ENCODE results near the gene LMX1B.
A peak's percentile ranks its signal among the peaks of the same experiment; 100 is the strongest.

Gene LMX1B

DNA sequence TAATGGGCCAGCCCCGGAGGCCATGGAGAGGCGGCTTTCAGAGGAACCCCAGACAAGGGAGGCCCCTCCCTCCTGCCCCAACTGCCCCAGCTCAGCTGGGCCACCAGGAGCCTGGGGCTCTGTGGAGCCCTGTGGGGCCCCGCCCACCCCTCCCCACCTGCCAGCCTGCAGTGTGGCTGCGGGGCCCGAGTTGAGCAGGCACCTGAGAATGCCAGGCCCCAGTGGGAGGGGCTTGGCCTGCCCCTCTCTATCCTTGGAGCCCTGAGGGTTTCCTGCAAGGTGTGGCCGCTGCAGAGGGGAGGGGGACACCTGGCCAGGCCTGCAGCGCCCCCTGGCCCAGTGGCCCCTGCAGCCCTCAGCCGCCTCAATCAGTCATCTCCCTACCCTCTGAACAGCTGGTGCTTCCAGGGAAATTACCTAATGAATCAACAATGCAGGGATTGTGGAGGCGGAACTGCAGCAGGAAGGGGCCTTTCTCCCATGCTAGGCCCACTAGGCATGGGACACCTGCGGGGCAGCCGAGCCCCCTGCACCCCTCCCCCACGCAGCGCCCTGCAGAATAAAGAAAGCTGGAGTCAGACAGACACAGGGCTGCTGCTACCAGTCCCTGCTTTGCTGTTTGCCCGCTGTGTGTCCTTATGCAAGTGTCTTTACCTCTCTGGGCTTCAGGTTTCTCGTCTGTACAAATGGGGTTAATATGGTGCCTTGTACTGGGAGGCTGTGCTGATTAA, 48.0 kb downstream of the LMX1B start:
- peak; percentile 77 for DNase-seq

DNA sequence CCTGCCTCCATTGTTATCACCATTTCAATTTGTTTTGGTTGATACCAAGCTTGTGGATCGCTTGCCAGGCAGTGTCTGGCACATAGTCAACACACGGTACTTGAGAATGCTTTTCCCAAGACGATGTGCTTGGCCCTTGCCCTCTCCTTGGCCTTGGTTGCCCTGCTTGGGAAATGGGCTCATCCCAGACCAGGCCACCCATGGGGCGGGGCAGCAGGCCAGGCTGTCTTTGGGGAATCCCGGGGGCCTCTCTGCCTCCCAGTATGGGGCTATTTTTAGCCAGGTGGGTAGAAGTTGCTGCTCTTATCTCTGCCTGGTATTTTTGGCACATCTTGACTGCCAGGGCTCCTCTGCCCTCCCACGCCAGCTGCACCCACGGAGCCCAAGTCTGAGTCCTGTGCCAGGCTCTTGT, 49.9 kb downstream of the LMX1B start:
- DNase-seq: peak; percentile 68

DNA sequence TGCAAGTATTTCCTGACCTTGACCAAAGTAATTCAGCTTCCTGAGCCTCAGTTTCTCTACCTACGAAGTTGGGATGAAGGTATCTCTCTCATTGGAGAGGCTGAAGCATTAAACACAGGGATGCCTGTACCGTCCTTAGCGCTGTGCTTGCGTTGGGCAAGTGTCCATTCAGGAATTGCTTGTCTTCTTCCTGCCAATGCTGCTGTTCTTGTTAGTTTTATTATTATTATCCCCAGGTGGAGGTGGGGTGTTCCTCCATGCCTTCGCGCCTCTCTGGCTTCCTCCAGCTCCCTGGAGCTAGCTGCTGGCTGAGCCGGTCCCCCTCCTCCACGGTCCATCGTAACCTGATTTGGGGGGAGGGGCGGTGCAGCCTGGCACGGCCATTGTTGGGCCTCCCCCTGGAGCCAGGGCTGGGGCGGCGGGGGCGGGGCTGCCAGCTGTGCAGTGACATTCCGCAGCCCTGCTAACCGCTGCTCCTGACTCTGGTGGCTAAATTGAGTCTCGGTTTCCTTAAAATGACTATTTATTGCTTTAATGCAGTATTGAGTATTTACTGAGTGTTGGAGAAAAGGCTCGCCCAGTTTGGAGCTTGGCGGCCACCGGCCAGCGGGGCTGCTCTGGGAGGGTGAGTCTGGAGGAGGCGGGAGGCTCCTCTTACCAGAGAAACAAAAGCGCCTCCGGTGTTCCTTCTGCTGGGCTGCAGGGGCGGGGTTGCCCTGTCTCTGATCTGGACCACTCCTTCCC, 51.3 kb downstream of the LMX1B start:
- DNase-seq: no peak

DNA sequence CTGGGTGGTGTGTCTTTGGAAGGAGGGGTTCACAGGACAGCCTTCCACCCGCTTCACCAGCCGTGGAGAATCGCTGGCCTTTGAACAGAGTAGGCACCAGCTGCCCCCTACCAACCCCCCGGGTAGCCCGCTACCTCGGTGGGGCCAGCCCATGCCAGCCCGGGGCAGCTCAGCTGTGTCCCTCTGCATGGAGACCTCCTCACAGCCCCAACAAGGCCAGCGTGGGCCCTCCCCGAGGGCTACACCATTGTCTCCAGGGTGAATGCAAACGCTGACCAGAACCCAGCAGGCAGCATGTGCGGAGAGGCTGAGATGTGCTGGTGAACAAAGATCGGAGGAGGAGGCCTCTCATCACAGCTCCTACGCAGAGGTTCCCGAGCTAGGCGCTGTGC, 51.9 kb downstream of the LMX1B start:
- DNase-seq: no peak

DNA sequence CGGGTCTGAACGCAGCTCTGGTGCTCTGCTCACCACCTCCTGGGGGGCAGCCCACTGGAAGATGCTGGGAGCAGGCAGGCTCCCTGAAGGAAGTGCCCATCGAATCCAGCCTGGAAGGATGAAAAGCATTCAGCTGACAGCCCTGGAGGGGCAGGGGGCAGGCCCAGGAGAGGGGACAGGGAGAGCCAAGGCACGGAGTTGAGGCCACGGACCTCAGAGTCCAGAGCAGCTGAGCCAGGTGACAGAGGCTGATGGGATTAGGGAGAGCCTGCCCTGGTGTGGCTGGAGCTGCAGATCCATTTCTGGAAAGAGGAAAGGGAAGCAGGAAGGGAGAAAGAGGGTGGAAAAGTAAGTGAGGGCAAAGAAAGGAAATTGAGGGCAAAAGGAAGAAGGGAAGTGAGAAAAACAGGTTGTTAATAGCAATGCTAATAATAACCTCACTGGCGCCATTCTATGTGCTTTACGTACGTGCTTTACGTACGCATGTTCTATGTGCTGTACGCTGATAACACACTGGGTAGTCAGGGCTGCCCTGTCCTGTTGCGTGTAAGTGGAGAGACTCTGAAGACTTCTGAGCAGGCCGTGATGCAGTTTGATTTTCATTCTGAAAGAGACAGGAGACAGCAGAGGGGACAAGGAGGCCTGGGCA, 52.6 kb downstream of the LMX1B start:
- DNase-seq: no peak

DNA sequence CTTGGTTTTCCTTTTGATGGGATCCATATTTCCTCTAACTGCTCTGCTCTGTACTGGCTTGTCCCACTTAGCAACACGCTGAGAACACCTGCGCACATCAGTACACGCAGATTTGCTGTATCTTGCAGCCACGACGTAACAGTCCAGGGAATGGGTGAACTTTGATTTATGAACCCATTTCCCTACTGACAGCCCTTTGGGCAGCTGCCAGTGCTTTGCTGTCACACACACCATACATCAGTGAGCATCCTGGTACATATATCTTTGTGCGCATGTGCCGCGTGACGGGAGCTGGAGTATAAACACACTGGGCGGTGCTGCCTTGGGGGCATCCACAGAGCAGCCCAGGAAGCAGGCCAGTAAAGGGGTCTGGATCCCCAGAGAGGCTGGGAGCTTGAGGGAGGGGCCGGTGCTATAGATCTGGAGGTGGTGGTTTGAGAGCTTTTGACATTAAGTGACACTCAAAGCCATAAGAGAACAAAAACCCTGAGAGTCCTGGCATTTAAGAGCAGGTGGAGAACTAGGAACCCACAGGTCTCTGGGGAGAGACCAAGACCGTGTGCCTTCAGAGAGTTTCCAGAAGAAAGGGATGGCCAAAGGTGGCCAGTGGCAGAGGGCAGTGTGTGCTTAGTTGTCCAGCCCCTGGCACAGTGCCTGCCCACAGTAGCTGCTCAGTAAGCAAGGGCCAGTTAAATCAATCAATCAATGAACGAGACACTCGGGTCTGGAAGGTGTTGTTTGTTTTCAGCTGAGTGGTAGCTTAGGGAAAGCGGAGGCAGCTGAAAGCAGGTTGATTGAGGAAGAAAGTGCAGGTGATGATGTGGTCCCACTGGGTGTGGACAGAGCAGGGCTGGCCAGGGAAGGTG, 53.7 kb downstream of the LMX1B start:
- DNase-seq: no peak

DNA sequence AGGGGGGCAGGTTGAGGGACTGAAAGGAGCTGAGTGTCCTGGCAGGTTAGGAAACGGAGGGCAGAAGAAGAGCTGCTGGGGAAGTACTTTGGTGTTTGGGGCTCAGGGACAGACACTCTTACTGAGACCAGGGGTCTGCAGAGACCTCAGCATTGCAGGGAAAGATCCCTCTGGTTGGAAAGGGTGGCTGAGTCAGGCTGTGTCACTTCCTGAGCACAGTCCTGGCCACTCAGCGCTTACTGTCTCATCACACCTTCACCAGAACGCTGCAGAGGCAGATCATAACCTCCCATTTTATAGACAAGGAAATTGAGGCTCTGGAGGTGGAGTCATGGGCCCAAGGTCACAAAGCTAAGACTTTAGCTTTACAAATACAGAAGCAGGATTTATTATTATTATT, 54.3 kb downstream of the LMX1B start:
- DNase-seq: no peak

DNA sequence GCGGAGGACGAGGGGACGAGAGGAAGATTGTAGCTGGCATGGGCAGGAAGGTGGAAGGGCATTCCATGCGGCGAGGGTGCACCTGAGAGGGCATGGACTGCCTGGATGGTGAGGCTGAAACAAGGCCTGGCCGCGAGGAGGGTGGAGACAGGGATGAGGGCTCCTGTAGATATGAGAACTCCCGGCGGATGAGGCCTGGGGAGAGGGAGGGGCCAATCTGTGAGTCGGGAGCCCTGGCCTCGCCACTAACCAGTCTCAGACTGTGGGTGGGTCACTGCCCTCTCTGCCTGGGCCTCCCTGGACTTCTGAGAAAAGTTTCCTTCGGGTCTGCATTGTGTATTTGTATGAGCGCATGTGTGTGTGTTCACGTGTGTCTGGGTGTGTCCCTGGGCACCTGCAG, 55.4 kb downstream of the LMX1B start:
- DNase-seq: no peak

DNA sequence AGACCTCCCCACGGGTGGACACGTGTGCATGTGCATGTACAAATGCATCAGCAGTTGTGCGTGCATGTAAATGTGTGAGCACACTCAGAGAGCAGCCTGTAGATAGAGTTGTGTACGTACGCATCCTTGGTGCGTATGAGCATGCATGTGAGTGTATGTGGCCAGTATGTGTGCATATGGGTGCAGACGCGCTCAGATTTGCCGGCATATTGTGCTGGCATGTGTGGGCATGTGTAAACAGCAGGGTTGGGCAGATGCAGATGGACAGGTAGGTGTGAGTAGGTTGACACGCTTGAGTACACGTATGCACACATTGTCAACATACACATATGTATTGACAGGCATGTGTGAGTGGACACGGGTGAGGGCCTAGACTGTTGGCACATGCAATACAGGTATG, 56.5 kb downstream of the LMX1B start:
- no peak for DNase-seq

DNA sequence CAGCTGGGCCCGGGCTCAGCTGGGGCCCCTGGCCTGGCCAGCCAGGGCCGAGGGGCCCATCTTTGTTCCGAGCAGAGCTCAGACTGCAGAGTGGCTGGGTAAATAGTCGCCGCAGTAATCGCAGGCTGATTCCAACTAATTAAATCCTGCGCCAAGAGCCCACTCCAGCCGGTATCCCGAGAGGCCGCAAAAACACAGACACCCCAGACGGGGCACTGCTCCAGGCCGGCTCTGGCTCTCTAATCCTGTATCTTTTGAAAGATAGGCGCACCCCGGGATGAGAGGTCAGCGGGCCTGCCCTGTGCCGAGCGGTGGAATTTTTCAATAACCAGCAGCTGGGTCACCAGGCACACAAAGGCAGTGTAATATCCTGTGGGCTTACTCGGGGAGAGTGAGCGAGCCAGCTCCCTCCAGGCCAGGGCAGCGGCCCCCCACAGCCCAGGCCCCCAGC, 57.7 kb downstream of the LMX1B start:
- DNase-seq: no peak

DNA sequence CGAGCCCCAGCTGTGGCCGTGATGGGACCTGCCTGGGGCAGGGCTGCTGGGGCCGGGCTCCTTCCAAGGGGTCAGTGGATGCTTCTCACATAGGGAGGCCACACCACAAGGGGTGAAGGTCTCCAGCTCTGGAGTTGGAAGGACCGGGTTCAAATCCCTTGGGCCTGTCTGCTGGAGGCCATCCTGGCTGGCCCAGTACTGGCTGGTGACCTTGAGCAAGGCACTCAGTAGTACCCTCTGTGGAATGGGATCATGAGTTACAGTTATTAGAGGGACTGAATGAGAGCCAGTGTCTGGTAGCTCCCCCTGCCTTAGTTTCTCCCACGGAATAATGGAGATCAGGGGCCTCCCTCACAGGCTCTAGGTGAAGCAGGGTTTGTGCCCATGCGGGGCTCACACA, 58.3 kb downstream of the LMX1B start:
- no peak for DNase-seq

DNA sequence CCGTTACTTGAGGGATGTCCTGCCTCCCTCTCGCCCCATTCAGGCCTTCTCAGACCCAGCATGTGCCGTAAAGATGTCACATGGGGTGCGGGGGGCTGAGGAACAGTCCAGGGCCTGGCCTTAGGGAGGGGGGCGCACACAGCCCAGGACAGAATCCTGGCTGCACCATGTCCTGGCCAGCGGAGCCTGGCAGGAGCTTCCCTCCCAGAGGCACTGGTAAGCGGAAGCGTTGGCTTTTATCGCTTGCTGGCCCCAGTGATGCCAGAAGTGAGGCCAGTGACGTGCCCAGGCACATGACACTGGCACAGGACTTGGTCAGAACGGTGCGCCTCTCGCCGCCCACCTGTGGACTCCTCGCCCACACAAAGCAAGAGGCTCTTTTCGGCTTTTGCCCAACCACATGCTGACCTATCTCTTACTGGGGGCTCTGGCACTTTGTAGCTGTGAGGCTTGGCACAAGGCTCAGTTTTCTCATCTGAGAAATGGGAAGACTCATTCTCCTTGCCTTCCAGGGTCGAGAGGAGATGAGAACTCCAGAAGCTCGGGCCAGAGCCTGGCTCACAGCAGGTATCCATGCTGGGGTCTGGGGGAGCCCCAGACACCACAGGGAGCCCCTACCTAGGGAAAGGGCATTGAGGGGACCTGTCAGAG, 59.0 kb downstream of the LMX1B start:
- no peak for DNase-seq

DNA sequence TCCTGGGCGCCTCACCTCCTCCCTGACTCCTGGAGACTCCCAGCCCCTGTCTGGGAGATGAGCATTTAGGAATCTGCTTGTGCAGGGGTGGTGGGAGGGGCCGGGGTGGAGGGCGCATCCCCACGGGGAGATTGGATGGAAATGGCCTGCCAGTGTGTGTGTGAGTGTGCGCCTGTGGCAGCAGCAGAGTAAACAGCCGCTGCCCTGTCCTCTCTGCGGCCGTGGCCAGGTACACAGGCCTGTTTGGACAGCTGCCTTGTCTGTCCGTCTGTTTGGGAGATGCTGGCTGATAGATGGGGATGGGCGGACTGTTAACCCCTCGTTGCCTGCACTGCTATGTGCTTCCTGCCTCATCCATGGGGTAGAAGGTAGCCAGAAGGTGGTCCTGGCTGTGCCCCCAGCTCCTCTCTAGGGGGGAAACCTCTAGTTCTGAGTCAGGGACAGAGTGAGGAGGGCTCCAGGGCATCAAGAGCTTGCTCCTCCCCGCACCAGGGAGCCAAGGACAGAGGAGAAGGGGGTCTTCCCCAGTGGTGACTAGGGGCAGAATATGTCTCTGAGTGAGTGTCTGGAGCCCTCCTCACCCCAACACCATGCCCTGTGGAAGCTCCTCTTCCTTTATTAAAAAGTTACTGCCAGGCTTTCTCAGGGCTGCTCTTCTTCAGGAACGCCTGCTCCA, 60.1 kb downstream of the LMX1B start:
- no peak for DNase-seq

DNA sequence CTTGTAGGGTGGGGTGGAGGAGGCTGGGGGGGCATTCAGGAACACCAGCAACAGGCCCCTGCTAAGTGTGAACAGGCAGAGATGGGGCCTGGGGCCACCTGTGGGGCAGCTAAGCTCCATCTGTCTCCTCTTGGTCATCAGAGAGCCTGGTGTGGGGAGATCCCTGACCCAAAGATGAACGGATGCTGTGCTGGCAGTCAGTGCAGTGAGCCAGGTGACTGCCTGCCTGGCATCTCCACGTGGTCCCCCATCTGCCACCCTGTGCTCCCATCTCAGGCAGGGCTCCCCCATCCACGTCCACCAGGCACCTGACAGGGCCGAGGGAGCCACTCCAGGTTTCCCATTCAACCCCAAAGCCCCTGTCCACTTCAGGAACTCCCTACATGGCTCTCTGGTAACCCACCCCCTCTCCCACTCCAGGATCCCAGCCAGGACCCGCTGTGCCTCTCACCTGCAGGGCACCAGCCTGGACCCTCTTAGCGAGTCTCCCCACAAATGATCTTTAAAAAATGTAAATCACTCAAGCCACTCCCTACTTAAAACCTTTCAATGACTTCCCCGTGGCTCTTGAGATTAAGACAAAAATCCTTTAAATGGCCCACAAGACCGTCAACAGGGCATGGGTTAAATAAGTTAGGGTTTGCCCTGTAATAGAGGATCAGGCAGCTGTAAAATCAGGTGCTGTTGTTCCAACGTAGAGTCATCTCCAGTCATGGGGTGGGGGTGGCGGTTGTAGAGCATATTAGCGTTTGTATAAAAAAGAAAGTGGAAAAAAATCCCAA, 60.8 kb downstream of the LMX1B start:
- DNase-seq: no peak

DNA sequence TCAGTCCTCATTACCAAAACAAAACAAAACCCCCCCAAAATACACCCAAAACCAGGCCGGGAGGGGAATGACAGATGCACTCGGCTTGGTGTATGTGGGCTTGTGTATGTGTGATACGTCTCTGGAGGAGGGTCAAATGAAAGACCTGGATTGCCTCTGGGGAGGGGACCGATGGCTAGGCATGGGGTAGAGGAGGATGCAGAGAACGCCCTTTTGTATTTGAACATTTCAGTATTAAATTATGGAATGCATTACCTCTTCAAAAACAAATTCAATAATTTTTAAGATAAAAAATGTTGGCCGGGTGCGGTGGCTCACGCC, 61.4 kb downstream of the LMX1B start:
- no peak for DNase-seq

DNA sequence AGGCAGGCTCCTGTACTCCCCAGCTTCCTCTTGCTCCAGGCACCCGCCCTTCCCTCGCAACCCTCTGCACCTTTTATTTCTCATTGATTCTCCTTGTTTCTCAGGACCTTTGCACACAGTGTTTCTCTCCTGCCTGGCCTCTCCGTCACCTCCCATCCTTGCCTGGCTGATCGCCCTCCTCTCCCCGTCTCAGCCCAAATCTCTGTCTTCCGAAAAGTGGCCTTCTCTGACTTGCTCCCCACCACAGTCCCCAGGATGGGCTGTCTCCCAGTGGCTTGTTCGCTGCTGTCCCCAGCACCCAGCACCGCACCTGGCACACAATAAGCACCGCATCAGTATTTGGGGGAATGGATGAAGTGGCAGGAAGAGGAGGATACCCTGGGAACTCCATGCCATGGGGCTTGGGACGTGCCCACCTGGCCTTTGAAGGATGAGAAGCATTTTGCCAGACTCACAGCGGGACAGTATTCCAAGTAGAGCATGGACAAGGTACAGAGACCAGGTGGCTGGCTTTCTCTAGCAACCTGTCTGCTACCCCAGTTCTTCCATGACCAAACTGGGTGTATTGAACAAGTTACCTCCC, 62.5 kb downstream of the LMX1B start:
- no peak for DNase-seq

DNA sequence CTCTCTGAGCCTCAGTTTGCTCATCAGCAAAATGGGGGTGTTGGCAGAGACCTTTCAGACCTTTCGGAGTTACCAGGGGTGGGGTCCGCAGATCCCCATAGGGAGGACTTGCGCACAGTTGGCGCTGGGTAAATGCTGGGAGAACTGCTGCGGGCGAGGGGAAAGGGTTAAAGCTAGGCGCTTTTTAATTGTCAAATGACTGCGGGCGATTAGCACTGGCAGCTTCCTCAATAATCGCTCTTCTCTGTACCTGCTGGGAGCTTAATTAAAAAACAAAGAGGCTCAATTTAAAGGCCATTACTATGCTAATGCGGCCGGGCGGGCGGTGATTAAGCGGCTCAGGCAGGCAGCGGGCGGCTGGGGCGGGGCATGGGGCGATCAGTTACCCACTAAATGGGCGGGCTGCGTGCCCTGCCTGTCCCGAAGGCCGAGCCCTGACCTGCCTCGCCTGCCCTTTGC, 63.0 kb downstream of the LMX1B start:
- no peak for DNase-seq

DNA sequence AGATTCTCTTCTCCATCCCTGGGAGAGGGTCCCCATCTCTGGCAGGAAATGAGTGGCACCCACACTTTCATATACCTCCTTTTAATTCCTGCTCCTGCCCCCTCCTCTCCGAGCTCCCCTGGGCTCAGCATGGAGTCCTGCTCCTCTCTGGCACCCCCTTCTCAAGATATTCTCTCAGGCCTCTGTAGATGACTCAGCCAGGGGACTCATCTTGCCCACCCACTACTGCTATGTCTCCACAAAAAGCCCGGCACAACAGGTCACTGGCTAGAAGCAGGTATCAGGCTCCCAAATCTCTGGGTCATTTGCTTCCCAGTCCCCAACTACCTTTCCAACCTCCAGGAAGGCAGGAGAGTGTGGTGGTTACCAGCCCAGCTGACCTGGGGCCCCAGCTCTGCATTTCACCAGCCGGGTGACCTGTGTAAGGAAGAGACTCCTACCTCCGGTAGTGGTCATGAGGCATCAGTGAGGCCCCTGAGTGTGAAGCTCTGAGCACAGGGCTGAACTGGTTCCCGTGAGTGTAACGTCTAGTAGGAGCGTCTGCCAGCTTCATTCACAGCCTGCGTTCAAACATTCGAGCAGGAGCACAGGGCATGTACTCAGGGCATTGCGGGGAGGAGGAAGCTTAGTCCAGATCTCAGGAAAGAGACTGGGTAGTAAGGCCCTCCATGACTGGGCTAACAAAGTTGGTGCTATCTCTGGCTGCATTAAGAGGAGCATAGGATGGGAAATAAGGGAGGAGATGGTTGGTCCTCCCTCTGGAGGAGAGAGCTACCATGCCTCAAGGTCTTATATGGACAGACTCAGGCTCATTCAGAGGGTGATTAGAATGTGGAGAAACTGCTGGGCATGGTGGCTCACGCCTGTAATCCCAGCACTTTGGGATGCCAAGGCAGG, 63.7 kb downstream of the LMX1B start:
- no peak for DNase-seq

DNA sequence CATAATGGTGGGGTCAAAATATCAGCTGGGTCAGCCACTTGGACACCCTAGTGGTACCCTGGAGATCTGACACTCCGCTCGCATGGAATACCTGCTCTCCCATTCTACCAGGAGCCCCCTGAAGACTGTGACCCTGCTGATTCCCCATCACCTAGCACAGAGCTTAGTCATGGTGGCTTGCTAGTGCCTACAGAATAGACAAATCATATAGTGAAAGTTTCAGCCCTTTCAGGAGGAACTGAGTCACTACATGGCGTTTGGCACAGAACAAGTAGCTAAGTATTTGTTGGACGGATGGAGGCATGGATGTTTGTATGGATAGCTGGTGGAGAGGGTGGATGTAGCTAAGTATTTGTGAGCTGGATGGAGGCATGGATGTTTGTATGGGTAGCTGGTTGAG, 65.3 kb downstream of the LMX1B start:
- DNase-seq: no peak

DNA sequence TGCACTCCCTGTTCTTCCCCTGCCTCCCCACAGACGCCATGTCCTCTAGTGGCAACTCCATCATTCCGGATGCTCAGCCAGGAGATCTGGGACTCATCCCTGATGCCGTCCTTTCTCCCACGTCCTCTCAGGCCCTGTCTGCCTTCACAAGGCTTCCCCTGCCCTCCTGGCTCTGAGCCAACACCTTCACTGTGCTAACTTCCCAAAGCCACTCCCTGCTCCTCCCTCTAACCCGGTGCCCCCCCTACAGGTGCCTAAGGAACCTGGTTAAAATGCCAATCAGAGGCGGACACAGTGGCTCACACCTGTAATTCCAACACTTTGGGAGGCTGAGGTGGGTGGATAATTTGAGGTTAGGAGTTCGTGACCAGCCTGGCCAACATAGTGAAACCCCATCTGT, 67.6 kb downstream of the LMX1B start:
- DNase-seq: no peak

All from NCI-H226 (cell line).